HepG2 (cell line): ENCODE measurements around the gene SERPINA3. TPM values are rescaled to one million over a fixed set of nuclear protein-coding genes. Genes with fewer than 3 reads are reported as not detected.

Experiments used
- ATF1 ChIP-seq: IDR thresholded peaks from 2 replicates; pipeline ENCODE4 v1.6.1; 2016; ENCODE audit warnings: mild to moderate bottlenecking, control low read depth
- ATF3 ChIP-seq: sonication (generic); formaldehyde crosslinking; IDR thresholded peaks from 2 replicates; pipeline ENCODE4 v1.4.0; 2020; ENCODE audit warnings: missing genetic modification reagents
- ATF4 ChIP-seq, 2 experiments: fragments of 450-650 bp in 1 of 2; sonication (generic) in 1 of 2; formaldehyde crosslinking; IDR thresholded peaks; 2 replicates each; pipeline versions ENCODE4 v1.5.0 to v1.8.0; 2020 to 2022; ENCODE audit warnings: mild to moderate bottlenecking in 1 of 2, missing genetic modification reagents in 1 of 2
- BCL3 ChIP-seq: sonication (generic); formaldehyde crosslinking; IDR thresholded peaks from 2 replicates; pipeline ENCODE4 v1.5.1; 2020; ENCODE audit warnings: mild to moderate bottlenecking, missing genetic modification reagents, moderate library complexity
- CC2D1A ChIP-seq: sonication (generic); formaldehyde crosslinking; IDR thresholded peaks from 2 replicates; pipeline ENCODE4 v1.8.1; 2023; ENCODE audit warnings: mild to moderate bottlenecking, missing genetic modification reagents
- CENPT ChIP-seq: sonication (generic); formaldehyde crosslinking; IDR thresholded peaks from 2 replicates; pipeline ENCODE4 v1.8.0; 2022; ENCODE audit warnings: low read depth, mild to moderate bottlenecking, moderate library complexity, missing genetic modification reagents
- DRAP1 ChIP-seq: IDR thresholded peaks from 2 replicates; pipeline ENCODE4 v1.6.1; 2016; ENCODE audit warnings: missing genetic modification reagents, missing compliant biosample characterization
- GATAD1 ChIP-seq: IDR thresholded peaks from 2 replicates; pipeline ENCODE4 v1.6.1; 2016; ENCODE audit warnings: missing genetic modification reagents, missing compliant biosample characterization
- GPBP1L1 ChIP-seq: sonication (generic); formaldehyde crosslinking; IDR thresholded peaks from 2 replicates; pipeline ENCODE4 v1.5.0; 2020; ENCODE audit warnings: mild to moderate bottlenecking, missing genetic modification reagents
- MYNN ChIP-seq: sonication (generic); formaldehyde crosslinking; IDR thresholded peaks from 2 replicates; pipeline ENCODE4 v1.4.0; 2020; ENCODE audit warnings: mild to moderate bottlenecking, low read depth, missing genetic modification reagents
- NFATC3 ChIP-seq: sonication (generic); formaldehyde crosslinking; IDR thresholded peaks from 2 replicates; pipeline ENCODE4 v1.5.1; 2020; ENCODE audit warnings: mild to moderate bottlenecking, missing genetic modification reagents
- NFKB2 ChIP-seq: sonication (generic); formaldehyde crosslinking; IDR thresholded peaks from 2 replicates; pipeline ENCODE4 v1.4.0; 2020; ENCODE audit warnings: missing genetic modification reagents, borderline replicate concordance
- NKX3-1 ChIP-seq: sonication (generic); formaldehyde crosslinking; IDR thresholded peaks from 2 replicates; pipeline ENCODE4 v1.5.0; 2020; ENCODE audit warnings: missing genetic modification reagents
- SALL2 ChIP-seq: sonication (generic); formaldehyde crosslinking; IDR thresholded peaks from 2 replicates; pipeline ENCODE4 v1.8.1; 2023; ENCODE audit warnings: mild to moderate bottlenecking, missing genetic modification reagents, inconsistent platforms
- SMYD3 ChIP-seq: sonication (generic); formaldehyde crosslinking; IDR thresholded peaks from 2 replicates; pipeline ENCODE4 v1.8.1; 2023; ENCODE audit warnings: mild to moderate bottlenecking, missing genetic modification reagents
- TFE3 ChIP-seq: IDR thresholded peaks from 2 replicates; pipeline ENCODE4 v1.6.1; 2016
- TRIM24 ChIP-seq: sonication (generic); formaldehyde crosslinking; IDR thresholded peaks from 2 replicates; pipeline ENCODE4 v1.8.0; 2022; ENCODE audit warnings: mild to moderate bottlenecking, missing genetic modification reagents
- ZBTB33 ChIP-seq: sonication (generic); formaldehyde crosslinking; IDR thresholded peaks from 2 replicates; pipeline ENCODE4 v1.4.0; 2020; ENCODE audit warnings: missing genetic modification reagents
- ZC3H4 ChIP-seq: sonication (generic); formaldehyde crosslinking; IDR thresholded peaks from 2 replicates; pipeline ENCODE4 v1.4.0; 2020; ENCODE audit warnings: missing genetic modification reagents, borderline replicate concordance
- ZNF138 ChIP-seq: sonication (generic); formaldehyde crosslinking; IDR thresholded peaks from 2 replicates; pipeline ENCODE4 v1.5.0; 2020; ENCODE audit warnings: mild to moderate bottlenecking, low read depth, missing genetic modification reagents
- ZNF160 ChIP-seq: sonication (generic); formaldehyde crosslinking; IDR thresholded peaks from 2 replicates; pipeline ENCODE4 v1.8.0; 2022; ENCODE audit warnings: mild to moderate bottlenecking, inconsistent platforms, missing genetic modification reagents
- ZNF3 ChIP-seq: IDR thresholded peaks from 2 replicates; pipeline ENCODE4 v1.7.0; 2017; ENCODE audit warnings: inconsistent platforms
- ZNF547 ChIP-seq: sonication (generic); formaldehyde crosslinking; IDR thresholded peaks from 2 replicates; pipeline ENCODE4 v1.5.1; 2020; ENCODE audit warnings: mild to moderate bottlenecking, missing genetic modification reagents
- ZNF644 ChIP-seq: IDR thresholded peaks from 2 replicates; pipeline ENCODE4 v1.6.1; 2016; ENCODE audit warnings: low read depth
- ZNF776 ChIP-seq: sonication (generic); formaldehyde crosslinking; IDR thresholded peaks from 2 replicates; pipeline ENCODE4 v1.4.0; 2020; ENCODE audit warnings: mild to moderate bottlenecking, missing genetic modification reagents
- polyA plus RNA-seq, 8 experiments: library from polyadenylated mRNA; depleted of rRNA in 3 of 8; stranded (reverse) in 7 of 8; unstranded in 1 of 8; fragments of >200 nt; fragmentation: Illumina TruSeq in 4 of 8; extraction: Trizol in 4 of 8; gene quantifications; 2 replicates each; pipeline versions ENCODE4 v1.2.1 to v1.2.3, GENCODE V29; 2011 to 2016; ENCODE audit warnings: low read depth in 4 of 8, missing spikeins in 1 of 8, mixed read lengths in 1 of 8; ENCODE audit not compliant: insufficient read depth in 1 of 8
- total RNA-seq, 5 experiments: library from RNA; depleted of rRNA; stranded (reverse); fragments of >200 nt; fragmentation: Illumina TruSeq; extraction: Trizol; gene quantifications; 2 replicates each; pipeline ENCODE4 v1.2.3, GENCODE V29; 2016; ENCODE audit warnings: low read depth in 1 of 5

The SERPINA3 gene
- total and polyA plus RNA-seq, 2 of the 13 experiments (the other 11 are each of a cell fraction or from before 2014, with no cell fraction given), result 825 to 2,200 TPM

- TF ChIP-seq ZNF644 (CRISPR knock-in tag) (0 out of 2 replicates have a peak, but pooled peaks have one; percentile 26), SMYD3 (CRISPR knock-in tag) (no peak), ZNF138 (CRISPR knock-in tag) (no peak), NKX3-1 (CRISPR knock-in tag) (no peak), ZBTB33 (CRISPR knock-in tag) (0 out of 2 replicates have a peak, but pooled peaks have one; percentile 13), ATF1 (CRISPR knock-in tag) (no peak), CENPT (no peak), ATF4 (CRISPR knock-in tag; IDR thresholded peaks at IDR 0.05) (no peak), GATAD1 (CRISPR knock-in tag) (no peak), ZNF547 (CRISPR knock-in tag) (no peak), ZNF160 (CRISPR knock-in tag) (no peak), SALL2 (CRISPR knock-in tag) (no peak), NFKB2 (CRISPR knock-in tag) (no peak), MYNN (CRISPR knock-in tag) (0 out of 2 replicates have a peak, but pooled peaks have one; percentile 34), ZC3H4 (CRISPR knock-in tag) (no peak), ZNF776 (CRISPR knock-in tag) (no peak), TRIM24 (CRISPR knock-in tag) (no peak), CC2D1A (0 out of 2 replicates have a peak, but pooled peaks have one; percentile 8), BCL3 (CRISPR knock-in tag) (no peak), ZNF3 (no peak), DRAP1 (CRISPR knock-in tag) (peak; percentile 38; the same call in 1 of the 2 replicates), TFE3 (CRISPR knock-in tag) (0 out of 2 replicates have a peak, but pooled peaks have one; percentile 27), ATF3 (CRISPR knock-in tag) (no peak), NFATC3 (CRISPR knock-in tag) (no peak), GPBP1L1 (CRISPR knock-in tag) (no peak)
These were observed 40.2 kb upstream of the SERPINA3 start (continued) for GRCh38 chr14:94571950-94572349.
